ENCODE results near the gene PDE6G.

DNA sequence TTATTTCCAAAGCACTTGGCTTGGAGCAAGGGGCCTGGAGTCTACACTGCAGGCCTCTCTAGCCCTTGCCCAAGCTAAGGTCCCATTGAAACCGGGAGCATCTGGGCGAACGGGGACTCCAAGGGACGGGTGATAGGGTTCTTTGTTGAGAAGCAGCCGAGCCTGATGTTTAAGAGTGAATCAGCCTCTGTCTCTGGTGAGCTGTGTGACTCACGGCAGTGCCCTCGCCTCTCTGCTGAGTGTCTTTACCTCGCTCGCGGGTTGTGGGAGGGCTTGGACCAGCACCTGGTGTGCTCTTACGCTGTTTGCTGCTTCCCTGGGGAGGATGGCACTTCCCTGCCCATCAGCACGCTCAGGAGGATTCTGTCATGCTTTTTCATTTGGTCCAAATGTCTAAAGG, 28.8 kb upstream of the PDE6G start:
- TF ChIP-seq, protein P1, sequence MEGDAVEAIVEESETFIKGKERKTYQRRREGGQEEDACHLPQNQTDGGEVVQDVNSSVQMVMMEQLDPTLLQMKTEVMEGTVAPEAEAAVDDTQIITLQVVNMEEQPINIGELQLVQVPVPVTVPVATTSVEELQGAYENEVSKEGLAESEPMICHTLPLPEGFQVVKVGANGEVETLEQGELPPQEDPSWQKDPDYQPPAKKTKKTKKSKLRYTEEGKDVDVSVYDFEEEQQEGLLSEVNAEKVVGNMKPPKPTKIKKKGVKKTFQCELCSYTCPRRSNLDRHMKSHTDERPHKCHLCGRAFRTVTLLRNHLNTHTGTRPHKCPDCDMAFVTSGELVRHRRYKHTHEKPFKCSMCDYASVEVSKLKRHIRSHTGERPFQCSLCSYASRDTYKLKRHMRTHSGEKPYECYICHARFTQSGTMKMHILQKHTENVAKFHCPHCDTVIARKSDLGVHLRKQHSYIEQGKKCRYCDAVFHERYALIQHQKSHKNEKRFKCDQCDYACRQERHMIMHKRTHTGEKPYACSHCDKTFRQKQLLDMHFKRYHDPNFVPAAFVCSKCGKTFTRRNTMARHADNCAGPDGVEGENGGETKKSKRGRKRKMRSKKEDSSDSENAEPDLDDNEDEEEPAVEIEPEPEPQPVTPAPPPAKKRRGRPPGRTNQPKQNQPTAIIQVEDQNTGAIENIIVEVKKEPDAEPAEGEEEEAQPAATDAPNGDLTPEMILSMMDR (IDR thresholded peaks at IDR 0.05; ENCODE audit: extremely low read depth in 1 of 2, insufficient read depth in 1 of 2, low read depth in 1 of 2, low read length in 2 of 2), result no peak
- TF ChIP-seq EZH2 (IDR thresholded peaks at IDR 0.05; ENCODE audit: borderline replicate concordance, low read depth, low read length, severe bottlenecking) (no peak), POLR2AphosphoS5 (IDR thresholded peaks at IDR 0.05; ENCODE audit: insufficient read depth, low read depth, low read length) (no peak), GATA2 (IDR thresholded peaks at IDR 0.05; ENCODE audit: insufficient read depth, insufficient read length, low read depth, low read length) (no peak), MYC (IDR thresholded peaks at IDR 0.05; ENCODE audit: low read depth, low read length) (no peak)

All from endothelial cell of umbilical vein (primary cell).